Osteocyte (in vitro differentiated cells): ENCODE results near the gene OR5AL1. TPM values are rescaled to one million over a fixed set of nuclear protein-coding genes. Genes with fewer than 3 reads are reported as not detected.

Source experiments
- DNase-seq: peaks from one replicate; pipeline ENCODE4 v3.0.0; 2021; ENCODE audit warnings: mixed read lengths; ENCODE audit not compliant: unreplicated experiment; ENCODE audit errors: extremely low spot score
- H3K27ac Mint-ChIP-seq: one replicate; pipeline ENCODE4 v1.8.0; 2021; ENCODE audit warnings: mild to moderate bottlenecking, mixed read lengths; ENCODE audit not compliant: unreplicated experiment
- H3K27me3 Mint-ChIP-seq: one replicate; pipeline ENCODE4 v1.8.0; 2021; ENCODE audit warnings: mixed read lengths; ENCODE audit not compliant: unreplicated experiment
- H3K36me3 Mint-ChIP-seq: one replicate; pipeline ENCODE4 v1.8.0; 2021; ENCODE audit warnings: mixed read lengths; ENCODE audit not compliant: unreplicated experiment
- H3K4me1 Mint-ChIP-seq: one replicate; pipeline ENCODE4 v1.8.0; 2021; ENCODE audit warnings: mixed read lengths; ENCODE audit not compliant: unreplicated experiment
- H3K4me3 Mint-ChIP-seq: one replicate; pipeline ENCODE4 v1.8.0; 2021; ENCODE audit warnings: mild to moderate bottlenecking, moderate library complexity, mixed read lengths; ENCODE audit not compliant: unreplicated experiment
- H3K9me3 Mint-ChIP-seq: one replicate; pipeline ENCODE4 v1.8.0; 2021; ENCODE audit warnings: mixed read lengths; ENCODE audit not compliant: unreplicated experiment
- CTCF ChIP-seq: fragments of 200-600 bp; sonication (generic); IDR thresholded peaks from 2 replicates; pipeline ENCODE4 v1.5.0; 2021; ENCODE audit warnings: antibody characterized with exemption, mild to moderate bottlenecking, moderate library complexity
- total RNA-seq: library from RNA; stranded (reverse); gene quantifications from 2 replicates; pipeline ENCODE4 v1.2.1, GENCODE V29; 2021

The OR5AL1 gene
- total RNA-seq, 1 donor from 2014 or later: not detected

- H3K4me3 Mint-ChIP-seq: no peak overlapping the region
- H3K27me3 Mint-ChIP-seq: no peaks in the 10 kb centered on the region
- peaks cover 40% of the 10 kb centered on the region for H3K9me3 Mint-ChIP-seq
- no peaks in the 10 kb centered on the region for H3K36me3 Mint-ChIP-seq
- no peaks in the 10 kb centered on the region for H3K4me1 Mint-ChIP-seq
- no peak for DNase-seq
- no peak overlapping the region for H3K27ac Mint-ChIP-seq
- TF ChIP-seq CTCF: no peak
Measured at GRCh38 chr11:56404393-56404792, 8.1 kb upstream of the OR5AL1 start.

GRCh38 chr11:56410801-56411200 is 1.7 kb upstream of the OR5AL1 start:
- H3K27me3 Mint-ChIP-seq: no peaks in the 10 kb centered on the region
- peaks cover 36% of the 10 kb centered on the region for H3K9me3 Mint-ChIP-seq
- H3K36me3 Mint-ChIP-seq: no peaks in the 10 kb centered on the region
- H3K27ac Mint-ChIP-seq: no peak overlapping the region
- no peak overlapping the region for H3K4me3 Mint-ChIP-seq
- H3K4me1 Mint-ChIP-seq: no peaks in the 10 kb centered on the region
- DNase-seq: no peak
- no peak for TF ChIP-seq CTCF

GRCh38 chr11:56453521-56453920 is 41.0 kb downstream of the OR5AL1 start:
- Mint-ChIP-seq H3K27ac (no peak overlapping the region), H3K36me3 (no peaks in the 10 kb centered on the region), H3K4me3 (no peak overlapping the region), H3K9me3 (peaks cover 11% of the 10 kb centered on the region), H3K4me1 (no peaks in the 10 kb centered on the region), H3K27me3 (no peaks in the 10 kb centered on the region)
- DNase-seq: no peak
- TF ChIP-seq CTCF: no peak

GRCh38 chr11:56457076-56457475 is 44.6 kb downstream of the OR5AL1 start:
- Mint-ChIP-seq H3K9me3 (peaks cover 5% of the 10 kb centered on the region), H3K27ac (no peak overlapping the region), H3K27me3 (no peaks in the 10 kb centered on the region), H3K36me3 (no peaks in the 10 kb centered on the region), H3K4me3 (no peak overlapping the region), H3K4me1 (no peaks in the 10 kb centered on the region)
- TF ChIP-seq CTCF: no peak
- no peak for DNase-seq

Other genes with a start within 250 kb of the OR5AL1 start
- not detected in 2 replicates for gene OR5J2, start 236.1 kb upstream of the OR5AL1 start, total RNA-seq
- gene OR5T2, start 178.4 kb upstream of the OR5AL1 start, total RNA-seq: not detected in 2 replicates
- not detected in 2 replicates for gene OR5T3, start 160.4 kb upstream of the OR5AL1 start, total RNA-seq
- not detected in 2 replicates for gene OR5T1, start 138.5 kb upstream of the OR5AL1 start, total RNA-seq
- gene OR8H1, start 120.4 kb upstream of the OR5AL1 start, total RNA-seq: not detected in 2 replicates
- gene OR8K3, start 97.6 kb upstream of the OR5AL1 start, total RNA-seq: not detected in 2 replicates
- gene OR8K1, start 66.7 kb upstream of the OR5AL1 start, total RNA-seq: not detected in 2 replicates
- not detected in 2 replicates for gene OR8J1, start 58.4 kb upstream of the OR5AL1 start, total RNA-seq
- gene OR8U1, start 37.1 kb upstream of the OR5AL1 start, total RNA-seq: not detected in 2 replicates
- not detected in 2 replicates for gene OR5M3, start 60.7 kb downstream of the OR5AL1 start, total RNA-seq
- not detected in 2 replicates for gene OR5M8, start 78.7 kb downstream of the OR5AL1 start, total RNA-seq
- gene OR5M11, start 130.6 kb downstream of the OR5AL1 start, total RNA-seq: not detected in 2 replicates
- gene OR5M10, start 165.0 kb downstream of the OR5AL1 start, total RNA-seq: not detected in 2 replicates
- gene OR5M1, start 202.2 kb downstream of the OR5AL1 start, total RNA-seq: not detected in 2 replicates
- gene OR5AP2, start 229.7 kb downstream of the OR5AL1 start, total RNA-seq: not detected in 2 replicates